ENCODE results near the gene LOXL1. TPM values are rescaled to one million over a fixed set of nuclear protein-coding genes. Genes with fewer than 3 reads are reported as not detected.

The LOXL1 gene
- total and polyA plus RNA-seq, 7 donors, result 3.0 to 27.7 (median 9.7) TPM; not detected in 1

GRCh38 chr15:73924171-73924921, 1.9 kb upstream of the LOXL1 start:
- Histone ChIP-seq H3K27ac (peak overlapping the region; percentile 93 to 97 (median 96)), H3K9me3 (no peaks in the 10 kb centered on the region), H3K36me3 (no peaks in the 10 kb centered on the region), H3K4me1 (peaks cover 0 to 78% (median 74%) of the 10 kb centered on the region in 4 donors), H3K4me3 (no peak overlapping the region), H3K27me3 (no peaks in the 10 kb centered on the region)
- intact Hi-C loops (cut with DNase I), result no loop called here
- TF ChIP-seq POLR2AphosphoS5 (IDR thresholded peaks at IDR 0.05) (peak in 2 of 4 donors; percentile 7 to 8), EP300 (IDR thresholded peaks at IDR 0.05) (no peak)
- DNase-seq, result no peak
- 48 to 67% methylated on average over 12 of the region's 12 CpGs for WGBS, 2 donors

- Histone ChIP-seq H3K27me3 (no peaks in the 10 kb centered on the region), H3K4me3 (peak overlapping the region in 3 of 4 donors; percentile 62 to 74 (median 73)), H3K36me3 (no peaks in the 10 kb centered on the region), H3K4me1 (peaks cover 0 to 93% (median 88%) of the 10 kb centered on the region in 4 donors), H3K9me3 (no peaks in the 10 kb centered on the region), H3K27ac (peak overlapping the region; percentile 93 to 97 (median 96))
- TF ChIP-seq EP300 (IDR thresholded peaks at IDR 0.05), result no peak
- no peak for TF ChIP-seq POLR2A (IDR thresholded peaks at IDR 0.05)
- TF ChIP-seq POLR2AphosphoS5 (IDR thresholded peaks at IDR 0.05), result no peak
- no peak for TF ChIP-seq CTCF (IDR thresholded peaks at IDR 0.05)
- 39 to 65% methylated on average over 8 of the region's 8 CpGs for WGBS, 2 donors
- DNase-seq, result no peak
- intact Hi-C loops (cut with DNase I), result no loop called here
Measured at GRCh38 chr15:73925848-73926218, 429 bp upstream of the LOXL1 start.

GRCh38 chr15:73927003-73927475, 777 bp downstream of the LOXL1 start:
- H3K27ac ChIP-seq, result peak overlapping the region; percentile 93 to 97 (median 96)
- 1 to 2% methylated on average over 65 of the region's 65 CpGs for WGBS, 2 donors
- peak overlapping the region; percentile 42 to 74 (median 68) for H3K4me3 ChIP-seq
- peaks cover 0 to 94% (median 85%) of the 10 kb centered on the region in 4 donors for H3K4me1 ChIP-seq
- no peaks in the 10 kb centered on the region for H3K27me3 ChIP-seq
- intact Hi-C loops (cut with DNase I), result no loop called here
- peak; percentile 83 for DNase-seq
- H3K36me3 ChIP-seq, result no peaks in the 10 kb centered on the region
- no peaks in the 10 kb centered on the region for H3K9me3 ChIP-seq
- TF ChIP-seq CTCF (IDR thresholded peaks at IDR 0.05) (no peak), EP300 (IDR thresholded peaks at IDR 0.05) (no peak), POLR2AphosphoS5 (IDR thresholded peaks at IDR 0.05) (no peak), POLR2A (IDR thresholded peaks at IDR 0.05) (no peak)

- Histone ChIP-seq H3K36me3 (no peaks in the 10 kb centered on the region), H3K4me3 (peak overlapping the region; percentile 42 to 74 (median 68)), H3K27ac (peak overlapping the region; percentile 93 to 97 (median 96)), H3K9me3 (no peaks in the 10 kb centered on the region), H3K4me1 (peaks cover 0 to 88% (median 78%) of the 10 kb centered on the region in 4 donors), H3K27me3 (no peaks in the 10 kb centered on the region)
- intact Hi-C loops (cut with DNase I), result no loop called here
- 1% methylated on average over 78 of the region's 78 CpGs for whole genome bisulfite sequencing, 2 donors
- peak in 1 of 4 donors; percentile 20 for TF ChIP-seq POLR2AphosphoS5 (IDR thresholded peaks at IDR 0.05)
- TF ChIP-seq POLR2A (IDR thresholded peaks at IDR 0.05), result no peak
- peak in 2 of 4 experiments; percentile 12 to 16 for TF ChIP-seq CTCF (IDR thresholded peaks at IDR 0.05)
- no peak for TF ChIP-seq EP300 (IDR thresholded peaks at IDR 0.05)
- no peak for DNase-seq
Measured at GRCh38 chr15:73927476-73928240, 1.4 kb downstream of the LOXL1 start.

- intact Hi-C loops (cut with DNase I), result no loop called here
- Histone ChIP-seq H3K27me3 (no peaks in the 10 kb centered on the region), H3K36me3 (no peaks in the 10 kb centered on the region), H3K4me1 (peaks cover 0 to 82% (median 73%) of the 10 kb centered on the region in 4 donors), H3K4me3 (peak overlapping the region; percentile 42 to 74 (median 68)), H3K27ac (peak overlapping the region; percentile 93 to 97 (median 96)), H3K9me3 (no peaks in the 10 kb centered on the region)
- WGBS, 2 donors, result 50 to 75% methylated on average over 3 of the region's 3 CpGs
- TF ChIP-seq CTCF (IDR thresholded peaks at IDR 0.05) (no peak), POLR2AphosphoS5 (IDR thresholded peaks at IDR 0.05) (no peak), EP300 (IDR thresholded peaks at IDR 0.05) (no peak), POLR2A (IDR thresholded peaks at IDR 0.05) (no peak)
- no peak for DNase-seq
Measured at GRCh38 chr15:73928241-73928579, 1.9 kb downstream of the LOXL1 start.

Data from sigmoid colon (tissue), 7 donors.